Endothelial cell of umbilical vein (primary cell): ENCODE measurements around the gene TTC9. TPM values are rescaled to one million over a fixed set of nuclear protein-coding genes. Genes with fewer than 3 reads are reported as not detected.

ENCODE experiments used
- BruUV-seq: library from RNA; stranded (reverse); fragments of 400-500 nt; replicated peaks from 2 replicates; lab custom pipeline; 2021; lab: Mats Ljungman, UMichigan
- CTCF ChIA-PET: fragments of 300-600, 350-600 bp; sonication (Branson Sonifier 250); formaldehyde crosslinking; loops from one replicate; lab custom pipeline; 2021; ENCODE audit warnings: antibody characterized with exemption, inconsistent platforms; lab: Charles Lee
- POLR2A ChIA-PET: fragments of 300-600, 350-600 bp; sonication (Branson Sonifier 250); formaldehyde crosslinking; loops from one replicate; lab custom pipeline; 2021; ENCODE audit warnings: antibody characterized with exemption, inconsistent platforms; lab: Charles Lee
- DNase-seq: peaks from one replicate; pipeline ENCODE4 v3.0.0-alpha.2; 2011; ENCODE audit warnings: low read depth, low spot score
- FAIRE-seq: peaks from 2 replicates; lab custom pipeline; 2011; peaks lifted over from hg19 to GRCh38; lab: Jason Lieb, UNC
- H2AFZ ChIP-seq: 2 replicates; pipeline ENCODE4 v1.6.0; 2012; ENCODE audit warnings: low read depth, low read length, control low read depth, inconsistent platforms
- H3K27ac ChIP-seq: 2 replicates; pipeline ENCODE4 v1.5.1; 2011; ENCODE audit warnings: low read depth, mild to moderate bottlenecking, control low read depth, low read length, moderate library complexity; ENCODE audit not compliant: insufficient read depth
- H3K27me3 ChIP-seq, 2 experiments: 2 replicates each; pipeline versions ENCODE4 v1.6.0 to v1.6.1; 2011; ENCODE audit warnings: low read length in 2 of 2, mixed read lengths in 1 of 2; ENCODE audit not compliant: control insufficient read depth in 2 of 2, insufficient read depth in 2 of 2
- H3K36me3 ChIP-seq, 2 experiments: 2 replicates in 1 of 2; 3 replicates in 1 of 2; pipeline ENCODE4 v1.5.1; 2011; ENCODE audit warnings: low read length in 2 of 2, mild to moderate bottlenecking in 1 of 2, moderate library complexity in 1 of 2; ENCODE audit not compliant: control insufficient read depth in 2 of 2, insufficient read depth in 2 of 2; ENCODE audit errors: extremely low read depth in 1 of 2
- H3K4me1 ChIP-seq: 3 replicates; pipeline ENCODE4 v1.5.1; 2011; ENCODE audit warnings: mild to moderate bottlenecking, low read length; ENCODE audit not compliant: control insufficient read depth, insufficient read depth; ENCODE audit errors: extremely low read depth
- H3K4me2 ChIP-seq: 2 replicates; pipeline ENCODE4 v1.6.1; 2011; ENCODE audit warnings: low read length, control low read depth, mixed read lengths; ENCODE audit not compliant: insufficient read depth
- H3K4me3 ChIP-seq, 3 experiments: fragments of 200-600 bp in 1 of 3; sonication (generic), shearing (Covaris generic) in 1 of 3; replicated peaks in 1 of 3; 2 replicates each; pipeline ENCODE4 v1.5.1; 2011 to 2016; ENCODE audit warnings: control low read depth in 3 of 3, low read length in 3 of 3, mild to moderate bottlenecking in 2 of 3, inconsistent platforms in 1 of 3, low read depth in 1 of 3, moderate library complexity in 1 of 3; ENCODE audit not compliant: insufficient read depth in 1 of 3
- H3K79me2 ChIP-seq: 2 replicates; pipeline ENCODE4 v1.6.0; 2012; ENCODE audit warnings: low read length, inconsistent platforms; ENCODE audit not compliant: control insufficient read depth, insufficient read depth
- H3K9ac ChIP-seq: replicated peaks from 2 replicates; pipeline ENCODE3; 2011; ENCODE audit warnings: low read length, control low read depth; ENCODE audit not compliant: insufficient read depth; ENCODE audit errors: extremely low read depth
- H3K9me1 ChIP-seq: replicated peaks from 3 replicates; pipeline ENCODE4 v1.6.0; 2011; ENCODE audit warnings: mild to moderate bottlenecking, low read length; ENCODE audit not compliant: control insufficient read depth, insufficient read depth; ENCODE audit errors: extremely low read depth
- H3K9me3 ChIP-seq: replicated peaks from 2 replicates; pipeline ENCODE4 v1.5.1; 2012; ENCODE audit warnings: low read length, inconsistent platforms; ENCODE audit not compliant: control insufficient read depth, insufficient read depth
- H4K20me1 ChIP-seq: replicated peaks from 2 replicates; pipeline ENCODE3; 2011; ENCODE audit warnings: mild to moderate bottlenecking, low read length; ENCODE audit not compliant: control insufficient read depth, insufficient read depth; ENCODE audit errors: extremely low read depth
- CTCF ChIP-seq, 2 donors: IDR thresholded peaks; 1 replicate in 1 of 2; 2 replicates in 1 of 2; pipeline ENCODE4 v1.5.1; 2011; ENCODE audit warnings: low read length in 2 of 2, mild to moderate bottlenecking in 2 of 2, moderate library complexity in 2 of 2, control low read depth in 1 of 2, inconsistent platforms in 1 of 2, low read depth in 1 of 2; ENCODE audit not compliant: insufficient read depth in 1 of 2; ENCODE audit errors: extremely low read depth in 1 of 2
- EZH2 ChIP-seq: IDR thresholded peaks from 2 replicates; pipeline ENCODE4 v1.6.1; 2012; ENCODE audit warnings: borderline replicate concordance, low read depth, mild to moderate bottlenecking, moderate library complexity, low read length, inconsistent platforms; ENCODE audit not compliant: severe bottlenecking
- JUN ChIP-seq: IDR thresholded peaks from 2 replicates; pipeline ENCODE4 v1.6.1; 2011; ENCODE audit warnings: borderline replicate concordance, low read depth; ENCODE audit not compliant: insufficient read length, insufficient read depth
- MYC ChIP-seq: IDR thresholded peaks from one replicate; pipeline ENCODE4 v1.6.1; 2011; ENCODE audit warnings: mild to moderate bottlenecking, low read depth, low read length
- POLR2A ChIP-seq: IDR thresholded peaks from 2 replicates; pipeline ENCODE4 v1.6.1; 2012; ENCODE audit warnings: low read depth, mild to moderate bottlenecking, control low read depth, low read length
- POLR2AphosphoS5 ChIP-seq: IDR thresholded peaks from 2 replicates; pipeline ENCODE4 v1.6.1; 2012; ENCODE audit warnings: low read depth, mild to moderate bottlenecking, control low read depth, low read length, moderate library complexity; ENCODE audit not compliant: insufficient read depth
- dilution Hi-C: fragments of 300-500 bp; cut with MboI; formaldehyde crosslinking; loops from one replicate; pipeline ENCODE4 v1.15.0; 2019; ENCODE audit warnings: low sequenced_read_pairs; ENCODE audit not compliant: extremely low pct_ligation_motif_present
- intact Hi-C: fragments of 100-400 bp; cut with micrococcal nuclease; formaldehyde crosslinking; loops from one replicate; pipeline ENCODE4 v1.10.0; 2022
- polyA plus RNA-seq, 4 experiments: library from polyadenylated mRNA; depleted of rRNA in 3 of 4; stranded (reverse) in 3 of 4; unstranded in 1 of 4; fragments of >200 nt; gene quantifications; 2 replicates each; pipeline versions ENCODE4 v1.2.1 to v1.2.3, GENCODE V29; 2011 to 2012; ENCODE audit warnings: missing spikeins in 1 of 4
- total RNA-seq: library from RNA; stranded (reverse); gene quantifications from 2 replicates; pipeline ENCODE4 v1.2.3, GENCODE V29; 2021
- TF ChIP-seq, protein P1 (sequence below): IDR thresholded peaks from 2 replicates; pipeline ENCODE4 v1.6.1; 2011; ENCODE audit not compliant: insufficient read depth, insufficient read length

The TTC9 gene
- total and polyA plus RNA-seq, 2 donors (not counting 3 experiments of a cell fraction or from before 2014, with no cell fraction given): 0.06 TPM; not detected in 1

DNA sequence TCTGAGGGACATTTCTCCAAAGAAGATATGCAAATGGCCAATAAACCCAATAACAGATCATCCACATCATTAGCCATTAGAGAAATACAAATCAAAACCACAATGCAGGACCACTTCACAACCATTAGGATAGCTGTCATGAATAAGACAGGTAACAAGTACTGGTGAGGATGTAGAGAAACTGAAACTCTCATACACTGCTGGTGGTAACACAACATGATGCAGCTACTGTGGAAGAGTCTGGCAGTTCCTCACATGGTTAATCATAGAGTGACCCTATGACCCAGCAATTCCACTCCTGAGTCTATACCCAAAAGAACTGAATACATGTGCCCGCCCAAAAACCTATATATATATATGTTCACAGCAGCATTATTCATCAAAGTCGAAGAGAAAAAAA lies 39.0 kb downstream of the TTC9 start:
- TF ChIP-seq CTCF (IDR thresholded peaks at IDR 0.05; ENCODE audit: extremely low read depth in 1 of 2, insufficient read depth in 1 of 2, low read depth in 1 of 2, low read length in 2 of 2): no peak
- no peak for TF ChIP-seq POLR2A
- TF ChIP-seq, protein P1, sequence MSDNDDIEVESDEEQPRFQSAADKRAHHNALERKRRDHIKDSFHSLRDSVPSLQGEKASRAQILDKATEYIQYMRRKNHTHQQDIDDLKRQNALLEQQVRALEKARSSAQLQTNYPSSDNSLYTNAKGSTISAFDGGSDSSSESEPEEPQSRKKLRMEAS: no peak
- TF ChIP-seq MYC: no peak
- no peak for TF ChIP-seq JUN
- no peak for TF ChIP-seq EZH2
- TF ChIP-seq POLR2AphosphoS5: no peak

More for the DNA sequence above, 39.0 kb downstream of the TTC9 start:
- intact Hi-C loops: no loop called here
- Histone ChIP-seq H3K27me3 (no peaks in the 10 kb centered on the region), H4K20me1 (no peaks in the 10 kb centered on the region), H3K4me2 (no peak overlapping the region), H2AFZ (no peak overlapping the region), H3K27ac (no peak overlapping the region), H3K9me1 (no peaks in the 10 kb centered on the region), H3K4me1 (no peaks in the 10 kb centered on the region), H3K4me3 (no peak overlapping the region), H3K36me3 (no peaks in the 10 kb centered on the region), H3K9ac (no peak overlapping the region), H3K79me2 (no peaks in the 10 kb centered on the region), H3K9me3 (no peaks in the 10 kb centered on the region)
- FAIRE-seq (no peak), DNase-seq (no peak)
- ChIA-PET CTCF (no interaction called here), POLR2A (no interaction called here)
- dilution Hi-C loops: no loop called here
- no TSS peak for BruUV-seq
